ENCODE results near the gene RIN2. TPM values are rescaled to one million over a fixed set of nuclear protein-coding genes. Genes with fewer than 3 reads are reported as not detected.
"Not testable (repeated sequence)": the region's sequence is repeated elsewhere in the genome, so short reads cannot be mapped to it uniquely, and the experiment has no call there.

Gene RIN2
- total RNA-seq, 4 donors from 2014 or later: 60.9 to 88.3 (median 83.2) TPM

DNA sequence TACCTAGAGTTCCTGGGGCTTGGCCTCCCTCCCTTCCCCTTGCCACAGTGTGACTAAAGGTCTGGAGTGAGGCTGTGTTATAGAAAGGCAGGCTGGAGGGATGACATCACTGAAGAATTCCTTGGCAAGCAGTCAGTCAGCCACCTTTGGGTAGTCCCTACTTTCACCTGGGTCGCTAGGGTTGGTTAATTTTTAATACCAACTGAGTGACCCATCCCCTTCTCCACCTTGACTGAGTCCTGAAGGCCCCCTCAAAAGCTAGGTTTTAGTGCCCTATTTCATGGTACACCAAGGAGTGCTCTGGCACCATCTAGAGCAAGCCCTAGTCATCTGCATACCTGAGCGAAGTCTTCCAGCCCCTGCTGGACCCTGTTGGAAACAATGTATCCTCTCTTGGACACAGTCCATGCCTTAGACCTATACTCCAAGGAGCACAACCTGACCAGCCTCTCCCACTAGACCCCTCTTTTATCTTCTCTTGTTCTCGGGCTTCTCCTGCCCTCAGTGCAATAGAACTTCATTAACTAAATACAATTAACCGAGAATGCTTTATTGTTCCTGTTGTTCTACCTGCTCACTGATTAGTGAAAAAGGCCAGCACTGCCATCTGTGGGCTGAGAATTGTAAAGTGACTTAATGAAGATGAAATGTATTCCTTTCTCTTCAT, 44.6 kb downstream of the RIN2 start:
- intact Hi-C loops (cut with DNase I; ENCODE audit: low total_unique reads): no loop called here
- WGBS, 2 donors: 81 to 88% methylated on average over 4 of the region's 4 CpGs
- no peak overlapping the region for H3K4me3 ChIP-seq (ENCODE audit: low read depth, poor library complexity, severe bottlenecking)
- no peak for TF ChIP-seq POLR2A (IDR thresholded peaks at IDR 0.05)
- TF ChIP-seq, protein P1, sequence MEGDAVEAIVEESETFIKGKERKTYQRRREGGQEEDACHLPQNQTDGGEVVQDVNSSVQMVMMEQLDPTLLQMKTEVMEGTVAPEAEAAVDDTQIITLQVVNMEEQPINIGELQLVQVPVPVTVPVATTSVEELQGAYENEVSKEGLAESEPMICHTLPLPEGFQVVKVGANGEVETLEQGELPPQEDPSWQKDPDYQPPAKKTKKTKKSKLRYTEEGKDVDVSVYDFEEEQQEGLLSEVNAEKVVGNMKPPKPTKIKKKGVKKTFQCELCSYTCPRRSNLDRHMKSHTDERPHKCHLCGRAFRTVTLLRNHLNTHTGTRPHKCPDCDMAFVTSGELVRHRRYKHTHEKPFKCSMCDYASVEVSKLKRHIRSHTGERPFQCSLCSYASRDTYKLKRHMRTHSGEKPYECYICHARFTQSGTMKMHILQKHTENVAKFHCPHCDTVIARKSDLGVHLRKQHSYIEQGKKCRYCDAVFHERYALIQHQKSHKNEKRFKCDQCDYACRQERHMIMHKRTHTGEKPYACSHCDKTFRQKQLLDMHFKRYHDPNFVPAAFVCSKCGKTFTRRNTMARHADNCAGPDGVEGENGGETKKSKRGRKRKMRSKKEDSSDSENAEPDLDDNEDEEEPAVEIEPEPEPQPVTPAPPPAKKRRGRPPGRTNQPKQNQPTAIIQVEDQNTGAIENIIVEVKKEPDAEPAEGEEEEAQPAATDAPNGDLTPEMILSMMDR (IDR thresholded peaks at IDR 0.05): no peak
- DNase-seq (ENCODE audit: low spot score in 2 of 2): no peak

DNA sequence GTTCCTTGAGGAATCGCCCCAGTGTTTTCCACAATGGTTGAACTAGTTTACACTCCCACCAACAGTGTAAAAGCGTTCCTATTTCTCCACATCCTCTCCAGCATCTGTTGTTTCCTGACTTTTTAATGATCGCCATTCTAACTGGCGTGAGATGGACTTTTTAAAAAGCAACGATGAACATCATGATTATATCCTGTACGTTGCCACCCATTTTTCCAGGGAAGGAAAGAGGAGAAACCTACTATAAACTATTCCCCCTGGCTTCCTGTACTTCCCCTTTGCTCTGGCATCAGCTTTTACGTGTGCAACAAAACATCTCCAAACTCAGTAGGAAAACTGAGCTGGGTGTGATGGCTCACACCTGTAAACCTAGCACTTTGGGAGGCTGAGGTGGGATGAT, 48.2 kb downstream of the RIN2 start:
- 77% methylated on average over 7 of the region's 7 CpGs for WGBS, 2 donors
- DNase-seq (ENCODE audit: low spot score in 2 of 2); intact Hi-C loops (cut with DNase I; ENCODE audit: low total_unique reads); H3K4me3 ChIP-seq (ENCODE audit: low read depth, poor library complexity, severe bottlenecking): not testable (repeated sequence)

DNA sequence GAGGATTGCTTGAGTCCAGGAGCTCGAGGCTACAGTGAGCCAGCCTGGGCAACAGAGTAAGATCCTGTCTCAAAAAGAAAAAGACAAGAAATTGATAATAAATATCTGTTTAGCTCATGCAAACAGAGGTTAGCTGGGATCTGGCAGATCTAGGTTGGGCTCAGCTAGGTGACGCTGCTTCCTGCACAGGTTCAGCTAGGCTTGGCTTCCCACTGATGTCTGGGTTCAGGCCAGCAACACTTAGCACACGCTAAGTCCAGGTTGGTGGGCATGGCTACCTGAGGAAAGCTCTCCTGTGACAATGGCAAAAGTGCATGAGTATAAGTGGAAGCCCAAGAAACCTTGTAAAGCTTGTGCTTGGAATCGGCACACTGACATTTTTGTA, 48.7 kb downstream of the RIN2 start:
- H3K4me3 ChIP-seq (ENCODE audit: low read depth, poor library complexity, severe bottlenecking): no peak overlapping the region

DNA sequence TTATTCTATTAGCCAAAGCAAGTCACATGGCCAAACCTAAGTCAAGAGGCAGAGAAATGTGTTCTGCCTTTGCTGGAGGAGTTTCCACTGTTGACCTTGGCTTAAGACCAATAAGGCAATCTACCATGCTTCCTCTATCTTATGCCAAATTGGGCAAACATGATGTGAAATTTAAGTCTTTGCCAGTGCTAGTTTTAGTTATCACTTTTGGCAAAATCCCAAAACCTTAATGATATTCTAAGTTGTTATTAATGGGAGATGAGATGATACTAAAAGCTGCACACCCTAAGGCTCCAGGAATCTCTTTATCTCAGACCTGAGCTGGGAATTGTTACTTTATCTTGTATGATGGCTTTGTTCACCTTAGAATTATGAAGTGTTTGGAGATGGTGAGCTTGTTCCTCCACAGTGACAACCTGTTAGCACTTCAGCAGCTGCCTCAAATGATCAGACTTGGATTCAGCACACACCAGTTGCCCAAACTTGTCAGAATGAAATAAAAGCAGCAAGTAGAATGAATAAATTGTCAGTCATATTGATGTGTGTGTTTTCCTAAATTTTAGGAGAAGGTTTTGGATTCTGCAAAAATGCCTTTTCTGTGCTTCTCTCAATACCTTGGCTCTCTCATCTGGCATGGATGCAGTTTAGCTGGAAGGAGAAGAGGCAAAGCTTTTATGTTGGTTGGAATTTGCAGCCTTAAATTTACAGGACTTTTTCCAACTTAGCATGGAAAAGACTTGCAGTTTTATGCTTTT, 49.3 kb downstream of the RIN2 start:
- TF ChIP-seq, protein P1 (IDR thresholded peaks at IDR 0.05): no peak
- TF ChIP-seq POLR2A (IDR thresholded peaks at IDR 0.05): no peak
- H3K4me3 ChIP-seq (ENCODE audit: low read depth, poor library complexity, severe bottlenecking): no peak overlapping the region
- no peak for DNase-seq (ENCODE audit: low spot score in 2 of 2)
- intact Hi-C loops (cut with DNase I; ENCODE audit: low total_unique reads): no loop called here

More for the DNA sequence above, 48.7 kb downstream of the RIN2 start:
- DNase-seq (ENCODE audit: low spot score in 2 of 2): no peak
- intact Hi-C loops (cut with DNase I; ENCODE audit: low total_unique reads): no loop called here
- 35 to 36% methylated on average over 4 of the region's 4 CpGs for WGBS, 2 donors
- TF ChIP-seq, protein P1 (IDR thresholded peaks at IDR 0.05): no peak
- no peak for TF ChIP-seq POLR2A (IDR thresholded peaks at IDR 0.05)
